ENCODE measurements around the gene TMC8.

TMC8 gene

GRCh38 chr17:78124081-78124835 lies 6.3 kb upstream of the TMC8 start:
- DNase-seq: no peak

- no peak for DNase-seq
These were observed 5.8 kb upstream of the TMC8 start for GRCh38 chr17:78124836-78125137.

GRCh38 chr17:78125138-78125913 lies 5.2 kb upstream of the TMC8 start:
- DNase-seq: no peak

- no peak for DNase-seq
These were observed 4.3 kb upstream of the TMC8 start for GRCh38 chr17:78125976-78126894.

GRCh38 chr17:78126895-78127238 lies 3.7 kb upstream of the TMC8 start:
- no peak for DNase-seq

GRCh38 chr17:78127239-78127887 lies 3.2 kb upstream of the TMC8 start:
- no peak for DNase-seq

- no peak for DNase-seq
These were observed 2.6 kb upstream of the TMC8 start for GRCh38 chr17:78127888-78128550.

GRCh38 chr17:78128551-78129350 lies 1.8 kb upstream of the TMC8 start, which contains the start of gene TMC6:
TMC6 (minus strand) TSS chr17:78128755; CDS start chr17:78126832, 1,923 bp downstream.
- DNase-seq: no peak

- DNase-seq: no peak
These were observed 1.1 kb upstream of the TMC8 start for GRCh38 chr17:78129351-78130089.

- DNase-seq: no peak
These were observed 508 bp upstream of the TMC8 start for GRCh38 chr17:78130090-78130436.

GRCh38 chr17:78131172-78132083 lies 857 bp downstream of the TMC8 start:
- no peak for DNase-seq

- no peak for DNase-seq
These were observed 1.6 kb downstream of the TMC8 start for GRCh38 chr17:78132084-78132676.

GRCh38 chr17:78132767-78133178 lies 2.2 kb downstream of the TMC8 start:
- no peak for DNase-seq

- DNase-seq: no peak
These were observed 2.8 kb downstream of the TMC8 start for GRCh38 chr17:78133179-78133951.

GRCh38 chr17:78133971-78134898 lies 3.7 kb downstream of the TMC8 start:
- DNase-seq: no peak

GRCh38 chr17:78134899-78135385 lies 4.4 kb downstream of the TMC8 start:
- DNase-seq: no peak

GRCh38 chr17:78135858-78136500 lies 5.4 kb downstream of the TMC8 start:
- no peak for DNase-seq

Measured in fibroblast of skin of right biceps (primary cell).